GM18907 (cell line): ENCODE results near the gene SUPT3H.
"Not testable (repeated sequence)": the region's sequence is repeated elsewhere in the genome, so short reads cannot be mapped to it uniquely, and the experiment has no call there.

ENCODE experiments used
- ATAC-seq: cut with Tn5 transposase; IDR thresholded peaks from one replicate; pipeline ENCODE4 v1.9.1; 2021; ENCODE audit warnings: mild to moderate bottlenecking, moderate library complexity; ENCODE audit not compliant: unreplicated experiment

The SUPT3H gene

GRCh38 chr6:45327956-45328522, 49.7 kb downstream of the SUPT3H start, which contains the start of gene RUNX2:
TSS of gene RUNX2 (plus strand) at chr6:45328330. CDS start at chr6:45328727, 397 bp downstream.
- no peak for ATAC-seq

GRCh38 chr6:45326698-45327417, 50.9 kb downstream of the SUPT3H start:
- no peak for ATAC-seq

DNA sequence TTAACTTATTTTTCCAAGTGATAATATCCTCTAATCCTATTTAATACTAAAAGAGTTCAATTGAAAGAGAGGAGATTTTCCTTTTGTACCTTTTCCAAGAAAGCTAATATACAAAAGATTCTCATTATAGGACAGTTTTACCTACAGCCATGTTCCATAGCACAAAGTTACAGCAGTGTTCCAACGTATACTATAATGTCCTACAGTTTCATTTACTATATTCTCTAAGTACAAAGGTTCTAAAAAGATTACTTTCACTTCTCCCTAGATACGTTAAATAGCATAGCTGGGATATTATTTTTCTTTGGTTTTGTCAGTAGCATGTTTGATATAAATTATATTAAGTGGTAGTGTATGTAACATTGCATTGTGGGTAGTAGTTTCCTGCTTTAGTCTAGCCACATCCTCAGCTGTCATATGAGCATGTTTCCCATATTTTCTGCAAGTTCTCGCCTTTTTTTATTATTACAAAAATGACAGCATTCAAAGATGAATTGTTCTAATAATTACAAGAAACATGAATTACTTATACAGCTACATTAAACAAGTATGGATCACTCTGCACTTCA, 54.0 kb downstream of the SUPT3H start:
- no peak for ATAC-seq

- ATAC-seq: no peak
These were observed 57.4 kb downstream of the SUPT3H start for GRCh38 chr6:45320349-45320748.

- no peak for ATAC-seq
These were observed 63.6 kb downstream of the SUPT3H start for GRCh38 chr6:45314146-45314545.

DNA sequence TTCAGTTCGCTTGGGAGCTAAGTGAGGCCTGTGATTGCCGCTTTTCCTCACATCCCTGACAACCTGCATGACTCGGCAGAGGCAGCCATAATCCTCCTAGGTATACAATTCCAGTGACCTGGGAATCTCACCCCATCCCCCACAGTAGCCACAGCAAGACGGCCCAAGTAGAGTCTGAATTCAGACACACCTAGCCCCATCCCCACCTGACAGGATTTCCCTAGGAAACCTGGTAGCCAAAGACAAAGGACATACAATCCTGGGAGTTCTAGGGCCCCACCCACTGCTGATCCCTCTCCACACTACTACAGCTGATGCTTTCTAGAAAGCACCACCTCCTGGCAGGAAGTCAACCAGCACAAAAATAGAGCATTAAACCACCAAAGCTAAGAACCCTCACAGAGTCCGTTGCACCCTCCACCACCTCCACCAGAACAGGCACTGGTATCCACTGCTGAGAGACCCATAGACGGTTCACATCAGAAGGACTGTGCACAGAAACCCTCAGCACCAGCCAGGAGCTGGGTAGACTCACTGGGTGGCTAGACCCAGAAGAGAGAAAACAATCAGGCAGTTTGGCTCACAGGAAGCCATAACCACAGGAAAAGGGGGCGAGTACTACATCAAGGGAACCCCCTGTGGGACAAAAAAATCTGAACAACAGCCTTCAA, 67.5 kb downstream of the SUPT3H start:
- ATAC-seq: no peak

- no peak for ATAC-seq
These were observed 72.2 kb downstream of the SUPT3H start for GRCh38 chr6:45305546-45305945.

- no peak for ATAC-seq
These were observed 74.9 kb downstream of the SUPT3H start for GRCh38 chr6:45302832-45303231.

GRCh38 chr6:45301348-45302142, 76.2 kb downstream of the SUPT3H start:
- no peak for ATAC-seq

GRCh38 chr6:45300736-45301135, 77.0 kb downstream of the SUPT3H start:
- ATAC-seq: no peak

DNA sequence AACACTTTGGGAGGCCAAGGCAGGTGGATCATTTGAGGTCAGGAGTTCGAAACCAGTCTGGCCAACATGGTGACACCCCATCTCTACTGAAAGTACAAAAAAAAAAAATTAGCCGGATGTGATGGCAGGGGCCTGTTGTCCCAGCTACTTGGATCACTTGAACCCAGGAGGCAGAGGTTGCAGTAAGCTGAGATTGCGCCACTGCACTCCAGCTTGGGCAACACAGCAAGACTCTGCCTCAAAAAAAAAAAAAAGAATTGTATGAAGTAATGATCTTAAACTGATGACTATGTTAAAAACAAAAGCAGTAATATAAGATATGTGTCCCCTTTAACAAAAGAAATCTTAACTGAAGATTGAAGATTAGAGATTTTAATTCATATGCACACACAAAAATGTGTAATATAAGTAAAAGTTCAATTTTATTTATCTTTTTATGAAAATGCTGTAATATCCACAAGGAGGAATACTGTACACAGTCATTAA, 78.6 kb downstream of the SUPT3H start:
- ATAC-seq: no peak

GRCh38 chr6:45297320-45297719, 80.4 kb downstream of the SUPT3H start:
- ATAC-seq: no peak

DNA sequence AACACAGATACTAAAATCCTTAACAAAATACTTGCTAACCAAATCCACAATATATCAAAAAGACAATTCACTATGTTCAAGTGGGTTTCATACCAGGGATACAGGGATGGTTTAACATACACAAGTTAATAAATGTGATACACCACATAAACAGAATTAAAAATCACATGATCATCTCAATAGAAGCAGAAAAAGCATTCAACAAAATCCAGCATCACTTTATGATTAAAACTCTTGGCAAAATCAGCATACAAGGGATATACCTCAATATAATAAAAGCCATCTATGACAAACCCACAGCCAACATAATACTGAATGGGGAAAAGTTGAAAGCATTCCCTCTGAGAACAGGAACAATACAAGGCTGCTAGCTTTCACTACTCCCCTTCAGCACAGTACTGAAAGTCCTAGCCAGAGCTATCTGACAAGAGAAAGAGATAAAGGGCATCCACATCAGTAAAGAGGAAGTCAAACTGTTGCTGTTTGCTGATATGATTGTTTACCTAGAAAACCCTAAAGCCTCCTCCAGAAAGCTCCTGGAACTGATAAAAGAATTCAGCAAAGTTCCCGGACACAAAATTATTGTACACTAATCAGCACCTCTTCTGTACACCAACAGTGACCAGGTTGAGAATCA, 83.6 kb downstream of the SUPT3H start:
- not testable (repeated sequence) for ATAC-seq

DNA sequence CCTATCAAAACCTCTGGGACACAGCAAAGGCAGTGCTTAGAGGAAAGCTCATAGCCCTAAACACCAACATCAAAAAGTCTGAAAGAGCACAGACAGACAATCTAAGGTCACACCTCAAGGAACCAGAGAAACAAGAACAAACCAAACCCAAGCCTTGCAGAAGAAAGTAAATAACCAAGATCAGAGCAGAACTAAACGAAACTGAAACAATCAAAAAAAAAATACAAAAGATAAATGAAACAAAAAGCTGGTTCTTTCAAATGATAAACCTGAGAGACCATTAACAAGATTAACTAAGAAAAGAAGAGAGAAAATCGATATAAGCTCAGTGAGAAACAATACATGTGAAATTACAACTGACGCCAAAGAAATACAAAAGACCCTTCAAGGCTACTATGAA, 84.4 kb downstream of the SUPT3H start:
- ATAC-seq: no peak

DNA sequence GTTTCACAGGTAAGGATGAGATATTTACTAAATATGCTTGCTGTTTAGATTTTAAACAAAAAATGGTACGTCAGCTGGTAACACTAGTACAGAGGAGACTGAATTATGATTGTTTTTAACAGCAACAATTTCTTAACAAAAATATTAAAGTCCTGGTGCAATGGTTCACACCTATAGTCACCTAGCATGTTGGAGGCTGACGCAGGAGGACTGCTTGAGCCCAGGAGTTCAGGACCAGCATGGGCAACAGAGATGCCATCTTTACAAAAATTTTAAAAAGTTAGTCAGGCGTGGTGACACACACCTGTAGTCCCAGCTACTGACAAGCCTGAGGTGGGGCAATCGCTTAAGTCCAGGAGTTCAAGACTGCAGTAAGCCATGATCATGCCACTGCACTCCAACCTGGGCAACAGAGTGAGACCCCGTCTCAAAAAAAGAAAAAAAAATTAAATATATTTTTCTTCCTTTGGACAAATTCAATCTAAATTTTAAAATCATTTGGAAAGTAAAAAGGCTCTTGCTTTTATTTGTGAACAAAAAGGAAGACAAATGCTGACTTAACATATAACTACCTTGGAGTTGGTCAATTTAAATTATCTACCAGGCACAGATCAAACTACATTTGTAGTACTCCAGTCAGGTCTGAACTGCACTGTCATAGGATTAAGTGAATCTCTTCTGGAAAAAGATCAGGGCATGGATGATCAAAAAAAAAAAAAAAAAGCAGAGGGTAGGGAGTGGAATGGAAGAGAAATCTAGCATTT, 87.8 kb downstream of the SUPT3H start:
- no peak for ATAC-seq

DNA sequence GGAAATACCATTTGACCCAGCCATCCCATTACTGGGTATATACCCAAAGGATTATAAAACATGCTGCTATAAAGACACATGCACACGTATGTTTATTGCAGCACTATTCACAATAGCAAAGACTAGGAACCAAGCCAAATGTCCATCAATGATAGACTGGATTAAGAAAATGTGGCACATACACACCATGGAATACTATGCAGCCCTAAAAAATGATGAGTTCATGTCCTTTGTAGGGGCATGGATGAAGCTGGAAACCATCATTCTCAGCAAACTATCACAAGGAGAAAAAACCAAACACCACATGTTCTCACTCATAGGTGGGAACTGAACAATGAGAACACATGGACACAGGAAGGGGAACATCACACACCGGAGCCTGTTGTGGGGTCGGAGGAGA, 91.0 kb downstream of the SUPT3H start:
- not testable (repeated sequence) for ATAC-seq

DNA sequence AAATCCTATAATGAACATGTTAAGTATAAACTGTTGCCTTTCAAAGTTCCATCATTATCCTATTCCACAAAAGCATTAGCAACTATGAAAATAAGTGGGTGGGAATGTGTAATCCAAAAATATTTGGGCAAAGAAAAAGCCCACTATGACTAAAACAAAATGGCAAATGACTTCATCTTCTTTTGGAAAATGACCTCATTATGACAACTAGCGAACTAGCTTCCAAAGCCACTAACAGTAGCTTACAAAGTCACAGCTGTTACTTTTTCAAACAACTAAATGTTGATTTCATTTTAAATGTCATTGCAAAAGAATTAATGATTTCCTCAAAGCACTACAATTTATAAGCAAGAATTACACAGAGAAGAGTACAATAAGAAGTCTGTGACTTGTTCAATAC, 99.4 kb downstream of the SUPT3H start:
- ATAC-seq: no peak

GRCh38 chr6:45277741-45278140, 100.0 kb downstream of the SUPT3H start:
- not testable (repeated sequence) for ATAC-seq

DNA sequence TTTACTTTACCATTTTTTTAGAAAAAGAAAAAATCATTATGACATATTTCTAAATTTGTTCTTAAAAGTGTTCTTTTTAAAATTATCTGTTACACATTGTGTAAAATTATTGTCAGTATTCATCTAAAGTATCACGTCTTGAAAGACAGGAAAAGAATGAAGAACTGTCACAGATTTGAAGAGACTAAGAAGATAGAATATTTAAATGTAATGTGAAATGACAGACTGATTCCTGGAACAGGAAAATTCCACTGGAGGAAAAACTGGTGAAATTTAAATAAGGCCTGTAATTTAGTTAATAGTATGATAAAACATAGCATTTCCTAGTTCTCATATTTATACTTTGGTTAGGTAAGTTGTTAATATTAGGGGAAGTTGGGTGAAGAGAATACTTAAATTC, 102.4 kb downstream of the SUPT3H start:
- ATAC-seq: no peak

DNA sequence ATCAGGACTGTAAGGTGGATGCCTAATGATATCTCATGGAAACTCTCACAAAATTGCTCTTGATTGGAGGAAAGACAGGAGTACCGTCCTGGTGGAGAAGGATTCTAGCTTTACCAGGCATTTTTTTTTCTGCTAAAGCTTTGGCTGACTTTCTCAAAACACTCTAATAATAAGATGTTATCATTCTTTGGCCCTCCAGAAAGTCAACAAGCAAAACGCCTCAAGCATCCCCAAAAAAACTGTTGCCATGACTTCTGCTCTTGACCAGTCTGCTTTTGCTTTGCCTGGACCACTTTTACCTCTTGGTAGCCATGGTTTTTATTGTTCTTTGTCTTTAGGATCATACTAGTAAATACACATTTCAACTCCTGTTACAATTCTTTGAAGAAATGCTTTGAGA, 105.1 kb downstream of the SUPT3H start:
- no peak for ATAC-seq
